Measurements from ENCODE around the gene MMP25.

MMP25 gene
- 2.2 to 3.7 reads per million in 2 donors for total RNA-seq

GRCh38 chr16:3045758-3046640 lies at the start of gene MMP25:
TSS of gene MMP25 (plus strand) at chr16:3046561. CDS start at chr16:3046918, 357 bp downstream.
- DNase-seq, result no peak

- no peak for DNase-seq
Observed at GRCh38 chr16:2999929-3000328, 46.4 kb upstream of the MMP25 start.

DNA sequence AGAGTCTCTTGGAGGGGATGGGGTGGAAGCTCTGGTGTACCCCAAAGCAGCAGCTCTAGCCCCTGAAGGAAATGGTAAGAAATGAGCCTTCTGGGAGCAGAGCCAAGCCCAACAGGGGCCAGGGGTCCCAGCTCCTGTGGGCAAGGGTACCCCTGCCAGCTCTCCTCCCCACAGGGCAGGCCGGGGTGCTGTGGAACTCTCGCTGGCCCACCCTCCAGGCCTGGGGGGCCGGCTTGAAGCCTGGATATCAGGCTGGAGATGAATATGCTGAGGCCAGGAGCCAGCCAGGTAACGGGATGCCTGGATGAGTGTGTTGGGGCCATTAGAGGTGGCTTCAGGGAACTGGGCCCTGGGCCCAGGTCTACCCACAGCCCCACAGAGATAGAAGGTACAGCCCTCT lies 45.8 kb upstream of the MMP25 start:
- no peak for DNase-seq

DNA sequence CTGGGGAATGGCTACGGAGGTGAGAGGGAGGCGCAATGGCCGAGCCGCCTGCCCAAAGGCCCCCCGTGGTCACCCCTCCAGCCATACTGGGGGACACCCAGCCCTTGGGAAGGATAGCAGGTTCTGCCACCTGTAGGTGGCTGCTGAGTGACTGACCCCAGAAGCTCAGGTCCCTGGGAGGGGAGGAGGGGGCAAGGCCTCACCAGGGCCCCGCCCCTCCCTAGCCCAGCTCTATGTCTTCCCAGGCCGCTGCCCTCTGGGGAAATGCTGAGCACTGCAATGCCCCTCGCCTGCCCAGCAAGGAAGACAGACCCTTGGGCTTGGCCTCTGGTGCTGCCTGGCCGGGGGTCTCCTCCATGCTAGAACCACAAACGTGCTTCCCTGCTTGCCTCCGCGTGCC lies 45.0 kb upstream of the MMP25 start:
- no peak for DNase-seq

DNA sequence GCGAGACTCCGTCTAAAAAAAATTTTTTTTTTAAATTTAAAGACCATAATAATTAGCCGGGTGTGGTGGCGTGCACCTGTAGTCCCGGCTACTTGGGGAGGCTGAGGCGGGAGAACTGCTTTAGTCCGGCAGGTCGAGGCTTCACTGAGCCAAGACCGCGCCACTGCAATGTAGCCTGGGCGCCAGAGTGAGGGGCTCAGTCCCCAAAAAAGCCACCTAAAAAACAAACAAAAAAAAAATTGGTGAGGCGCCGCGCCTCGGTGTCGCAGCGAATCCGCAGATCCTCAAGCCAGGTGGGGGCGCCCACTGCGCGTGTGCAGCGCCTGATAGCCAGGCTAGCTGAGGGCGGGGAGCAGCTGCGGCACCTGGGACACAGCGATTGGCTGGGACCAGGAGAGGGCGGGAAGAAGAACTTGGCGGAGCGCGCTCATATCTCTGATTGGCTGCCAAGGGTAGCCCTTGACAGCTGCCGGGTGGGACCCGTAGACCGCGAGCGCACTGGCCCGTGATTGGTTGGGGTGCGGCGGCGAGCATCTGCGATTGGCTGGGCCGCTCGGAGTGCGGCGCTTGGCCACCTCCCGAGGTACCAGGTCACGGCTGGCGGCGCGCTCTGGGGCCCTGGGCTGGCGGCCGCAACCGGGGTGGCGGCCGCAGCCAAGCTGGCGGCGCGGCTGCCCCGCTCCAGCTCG lies 42.6 kb upstream of the MMP25 start:
- peak; percentile 90 for DNase-seq

DNA sequence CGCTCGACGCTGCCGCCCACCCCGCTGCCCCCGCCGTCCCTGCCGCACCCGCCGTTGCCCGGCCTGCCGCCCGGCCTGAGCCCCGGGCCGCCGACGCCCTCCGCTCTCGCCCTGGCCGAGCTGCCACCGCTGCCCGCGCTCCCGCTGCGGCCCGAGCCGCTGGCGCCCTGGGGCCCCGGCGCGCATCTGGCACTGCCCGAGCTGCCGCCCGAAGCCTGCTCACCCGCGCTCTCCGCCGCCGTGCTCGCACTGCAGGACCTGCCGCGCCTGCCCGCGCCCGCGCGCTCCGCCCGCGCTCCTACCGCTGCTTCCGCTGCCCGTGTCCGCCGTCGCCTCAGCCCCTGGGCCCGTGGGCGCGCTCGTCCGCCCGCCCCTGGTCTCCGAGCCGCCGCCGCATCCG lies 42.0 kb upstream of the MMP25 start:
- DNase-seq, result no peak

DNA sequence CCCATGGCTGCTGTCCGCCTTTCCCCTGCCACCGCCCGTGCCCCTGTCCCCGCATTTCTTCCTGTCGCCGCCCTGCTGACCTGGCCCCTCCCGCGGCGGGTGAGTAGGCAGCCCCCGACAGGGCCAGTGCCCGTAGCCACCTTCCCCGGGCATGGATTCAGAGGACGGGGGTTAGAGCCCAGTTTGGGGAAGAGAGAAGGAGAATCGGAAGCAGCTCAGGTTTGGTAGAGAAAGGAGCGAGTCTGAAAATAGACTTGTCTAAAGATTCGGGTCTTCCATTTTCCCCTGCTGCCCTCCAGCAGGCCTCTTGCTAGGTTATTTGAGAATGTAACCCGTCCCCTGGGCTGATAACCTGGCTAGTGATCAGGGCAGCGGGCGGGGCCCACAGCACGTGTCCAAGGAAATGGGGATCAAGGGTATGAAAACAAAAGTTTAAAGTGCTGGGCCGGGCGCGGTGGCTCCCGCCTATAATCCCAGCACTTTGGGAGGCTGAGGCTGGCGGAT lies 41.5 kb upstream of the MMP25 start:
- no peak for DNase-seq

DNA sequence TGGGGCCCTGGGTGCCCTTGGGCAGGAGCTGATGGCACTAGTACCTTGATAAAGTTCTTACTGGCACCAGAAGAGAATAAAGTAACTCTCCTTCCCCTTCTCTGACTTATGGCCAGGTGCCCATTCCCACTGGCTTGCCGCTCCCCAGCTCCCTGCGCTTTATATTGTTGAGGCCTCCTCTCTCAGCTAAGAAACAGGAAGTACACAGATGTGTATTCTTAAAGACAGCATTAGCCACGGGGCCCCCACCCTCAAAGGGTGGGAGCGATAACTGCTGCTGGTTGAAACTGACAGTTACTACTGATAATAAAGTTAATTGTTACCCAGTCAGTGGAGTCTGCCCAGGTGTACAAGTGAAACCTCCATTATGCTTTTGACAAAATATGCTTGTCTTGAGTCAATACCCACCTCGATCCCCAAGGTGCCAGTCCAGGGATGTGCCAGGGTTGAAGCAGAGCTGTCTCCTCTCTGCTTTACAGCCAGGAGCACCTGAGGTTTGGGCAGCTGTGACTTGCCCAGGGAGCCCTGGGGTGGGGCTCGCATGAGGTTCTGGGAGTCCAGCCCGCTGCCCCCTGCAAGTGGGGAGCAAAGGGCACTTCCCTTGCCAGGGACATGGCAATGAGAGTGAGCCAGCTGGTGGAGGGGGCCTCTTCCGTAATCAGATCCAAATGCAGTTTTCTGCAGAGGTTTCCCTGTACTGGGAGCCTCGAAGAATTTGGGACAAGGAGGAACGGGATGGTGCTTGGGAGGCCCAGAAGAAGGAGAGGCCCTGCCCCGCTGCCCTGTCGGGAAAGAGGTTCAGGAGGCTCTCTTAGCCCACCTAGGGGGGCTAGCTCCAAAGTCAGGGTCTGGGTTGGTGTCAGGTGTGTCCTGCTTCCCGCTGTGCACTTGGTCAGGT lies 39.1 kb upstream of the MMP25 start:
- DNase-seq, result no peak

- no peak for DNase-seq
Observed at GRCh38 chr16:3007957-3008689, 38.2 kb upstream of the MMP25 start.

- no peak for DNase-seq
Observed at GRCh38 chr16:3008690-3009037, 37.7 kb upstream of the MMP25 start.

- no peak for DNase-seq
Observed at GRCh38 chr16:3009568-3010390, 36.6 kb upstream of the MMP25 start.

- no peak for DNase-seq
Observed at GRCh38 chr16:3010510-3010909, 35.9 kb upstream of the MMP25 start.

GRCh38 chr16:3012246-3012645 lies 34.1 kb upstream of the MMP25 start:
- DNase-seq, result no peak

- no peak for DNase-seq
Observed at GRCh38 chr16:3012828-3013420, 33.4 kb upstream of the MMP25 start, which contains the start of gene CLDN9. TSS of gene CLDN9 (plus strand) at chr16:3012923. CDS start at chr16:3013363, 440 bp downstream.

GRCh38 chr16:3013491-3013951 lies 32.8 kb upstream of the MMP25 start:
- no peak for DNase-seq

DNA sequence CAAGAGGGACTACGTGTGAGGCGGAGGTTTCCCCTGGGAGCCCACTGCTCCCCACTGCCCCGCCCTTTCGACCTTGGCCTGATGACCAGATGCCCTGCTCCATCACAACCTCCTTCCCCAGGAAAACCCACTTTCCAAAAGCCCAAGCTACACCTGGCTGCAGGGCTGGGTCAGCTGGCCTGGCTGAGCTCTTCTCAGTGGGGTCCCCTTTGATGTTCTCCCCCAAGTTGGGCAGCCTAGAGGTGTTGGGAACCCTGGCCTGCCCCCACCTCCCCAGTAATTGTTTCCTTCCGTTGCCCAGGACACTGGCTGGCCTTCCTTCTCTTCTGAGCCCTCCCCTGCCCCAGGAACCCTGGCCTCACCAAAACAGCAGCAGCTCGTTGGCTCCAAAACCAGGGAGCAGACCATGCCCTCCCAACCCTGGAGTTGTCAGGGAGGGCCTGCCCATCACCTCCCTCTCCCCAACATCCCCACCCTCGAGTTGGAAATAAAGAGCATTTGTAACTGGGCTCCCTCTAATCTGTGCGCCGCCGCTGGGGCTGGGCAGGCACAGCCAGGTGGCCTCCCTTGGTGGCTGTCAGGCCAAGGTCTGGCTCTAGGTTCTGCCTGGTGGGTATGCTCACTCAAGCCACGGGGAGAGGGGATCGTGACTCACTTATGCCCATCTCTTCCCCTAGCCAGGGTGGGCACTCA lies 32.2 kb upstream of the MMP25 start:
- no peak for DNase-seq

DNA sequence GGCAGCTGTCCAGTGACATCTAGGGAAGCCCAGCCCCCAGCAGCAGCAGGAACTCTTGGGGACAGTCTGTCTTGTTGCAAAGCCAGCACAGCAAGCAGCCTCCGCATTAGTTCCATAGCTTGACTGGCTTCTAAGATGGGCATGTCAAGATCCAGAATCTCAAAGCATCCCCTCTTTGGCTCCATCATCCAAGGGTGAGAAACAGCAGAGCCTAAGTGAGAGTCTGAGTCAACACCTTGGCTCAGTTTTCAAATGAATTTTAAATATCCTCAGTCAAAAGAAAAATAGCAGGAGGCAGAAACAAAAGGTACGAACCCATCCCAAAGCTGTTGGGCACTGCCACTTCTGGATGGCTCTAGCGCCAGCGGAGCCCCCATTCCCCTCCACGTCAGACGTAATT lies 31.4 kb upstream of the MMP25 start:
- no peak for DNase-seq

DNA sequence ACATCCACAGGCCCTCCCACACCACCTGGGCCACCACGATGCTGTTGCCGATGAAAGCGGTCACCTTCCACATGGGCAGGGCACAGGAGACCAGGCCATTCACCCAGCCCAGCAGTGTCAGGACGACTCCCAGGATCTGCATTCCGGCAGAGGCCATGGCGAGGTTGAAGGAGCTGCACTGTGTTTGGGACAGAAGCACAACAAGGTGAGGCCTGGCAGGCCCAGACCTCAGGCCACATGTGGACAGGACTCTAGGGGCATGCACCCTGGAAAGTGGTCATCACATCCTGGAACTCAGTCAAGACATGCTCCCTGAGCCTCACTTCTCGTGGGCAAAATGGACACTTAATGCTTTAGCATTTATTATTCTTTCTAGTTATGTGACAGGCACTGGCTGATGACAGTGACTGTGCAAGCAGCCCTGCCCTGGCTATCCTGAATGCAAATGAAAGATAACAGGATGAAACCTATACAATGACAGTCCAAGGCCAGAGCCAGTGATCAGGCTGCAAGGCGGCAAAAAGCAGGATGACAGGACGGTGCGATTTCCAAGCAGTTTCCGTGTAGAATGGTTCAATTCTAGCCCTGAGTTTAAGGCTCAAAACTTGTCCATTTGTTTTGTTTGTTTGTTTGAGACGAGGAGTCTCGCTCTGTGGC lies 30.4 kb upstream of the MMP25 start:
- DNase-seq, result no peak

GRCh38 chr16:3017344-3017743 lies 29.0 kb upstream of the MMP25 start:
- no peak for DNase-seq

Data from T-helper 9 cell (primary cell).